HG02970 (cell line): ENCODE results near the gene UBE2J2.

Experiments used
- ATAC-seq: cut with Tn5 transposase; IDR thresholded peaks from one replicate; pipeline ENCODE4 v1.9.1; 2021; ENCODE audit warnings: mild to moderate bottlenecking, moderate library complexity, moderate number of reproducible peaks; ENCODE audit not compliant: unreplicated experiment, low FRiP score

The UBE2J2 gene

DNA sequence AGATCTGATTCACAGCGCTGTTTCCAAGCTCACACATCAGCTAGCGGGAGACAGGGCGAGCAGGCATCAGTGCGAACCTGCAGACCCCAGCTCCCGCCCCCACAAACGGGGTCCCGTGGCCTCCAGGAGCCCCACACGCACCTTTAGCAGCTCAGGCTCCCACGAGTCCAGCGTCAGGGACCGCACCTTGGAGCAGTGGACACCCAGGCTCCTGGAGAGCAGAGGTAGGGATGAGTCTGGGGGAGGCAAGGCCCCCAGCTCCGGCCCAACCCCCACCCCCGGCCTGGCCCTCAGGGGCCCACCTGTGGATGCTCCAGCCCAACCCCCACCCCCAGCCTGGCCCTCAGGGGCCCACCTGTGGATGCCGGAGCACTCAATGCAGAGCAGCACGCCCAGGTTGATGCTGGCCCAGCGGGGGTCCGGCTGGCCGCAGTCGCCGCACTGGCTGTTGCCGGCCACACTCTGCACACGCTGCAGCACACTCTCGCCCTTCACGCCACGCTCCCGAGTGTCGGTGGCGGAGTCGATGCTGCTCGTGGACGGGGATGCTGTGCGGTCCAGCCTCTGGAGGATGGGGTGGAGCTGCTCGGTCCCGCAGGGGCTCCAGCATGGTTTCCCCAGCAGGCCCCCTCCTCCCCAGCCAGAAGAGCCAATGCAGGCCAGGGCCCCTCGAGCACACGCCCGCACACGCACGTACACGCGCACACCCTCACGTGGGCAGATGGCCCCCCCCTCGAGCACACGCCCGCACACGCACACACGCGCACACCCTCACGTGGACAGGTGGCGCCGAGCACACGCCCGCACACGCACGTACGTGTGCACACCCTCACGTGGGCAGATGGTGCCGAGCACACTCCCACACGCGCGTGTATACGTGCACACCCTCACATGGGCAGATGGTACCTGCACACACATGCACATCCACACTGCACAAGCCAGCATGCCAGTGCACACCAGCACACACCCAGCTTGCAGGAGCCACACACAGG is 22.7 kb upstream of the UBE2J2 start:
- no peak for ATAC-seq

GRCh38 chr1:1295154-1295923 is 21.7 kb upstream of the UBE2J2 start:
- no peak for ATAC-seq

DNA sequence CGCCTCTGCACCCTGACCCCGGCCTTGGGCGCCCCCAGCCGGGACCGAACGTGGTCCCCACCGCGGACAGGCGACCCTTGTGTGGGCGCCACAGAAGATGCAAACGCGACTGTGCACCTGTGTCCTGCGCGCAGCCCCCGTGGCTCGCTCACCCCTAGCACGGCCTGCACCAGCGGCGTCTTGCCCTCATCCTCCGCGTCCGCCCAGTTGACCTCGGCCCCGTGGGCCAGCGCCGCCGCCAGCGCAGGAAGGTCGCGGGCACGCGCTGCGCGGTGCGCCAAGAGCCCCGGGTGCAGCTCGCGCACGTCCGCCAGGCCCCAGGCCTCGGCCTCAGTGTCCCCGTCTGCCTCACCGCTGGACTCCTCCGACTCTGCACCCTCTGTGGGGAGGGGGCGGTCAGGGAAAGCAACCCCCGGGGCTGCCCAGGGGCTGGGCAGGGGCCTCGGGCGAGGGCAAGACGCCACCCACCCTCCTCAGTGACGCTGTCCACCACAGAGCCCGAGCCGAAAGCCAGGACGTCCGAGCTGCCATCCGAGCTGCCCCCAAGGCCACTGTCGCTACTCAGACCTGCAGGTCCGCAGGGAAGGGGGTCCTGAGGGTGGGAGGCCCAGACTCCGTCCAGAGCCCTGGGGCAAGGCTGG is 20.7 kb upstream of the UBE2J2 start:
- no peak for ATAC-seq

GRCh38 chr1:1293263-1294249 is 19.9 kb upstream of the UBE2J2 start:
- ATAC-seq = no peak

GRCh38 chr1:1292851-1293250 is 19.2 kb upstream of the UBE2J2 start:
- ATAC-seq = no peak

- ATAC-seq = no peak
Observed at GRCh38 chr1:1292442-1292779, 18.8 kb upstream of the UBE2J2 start.

DNA sequence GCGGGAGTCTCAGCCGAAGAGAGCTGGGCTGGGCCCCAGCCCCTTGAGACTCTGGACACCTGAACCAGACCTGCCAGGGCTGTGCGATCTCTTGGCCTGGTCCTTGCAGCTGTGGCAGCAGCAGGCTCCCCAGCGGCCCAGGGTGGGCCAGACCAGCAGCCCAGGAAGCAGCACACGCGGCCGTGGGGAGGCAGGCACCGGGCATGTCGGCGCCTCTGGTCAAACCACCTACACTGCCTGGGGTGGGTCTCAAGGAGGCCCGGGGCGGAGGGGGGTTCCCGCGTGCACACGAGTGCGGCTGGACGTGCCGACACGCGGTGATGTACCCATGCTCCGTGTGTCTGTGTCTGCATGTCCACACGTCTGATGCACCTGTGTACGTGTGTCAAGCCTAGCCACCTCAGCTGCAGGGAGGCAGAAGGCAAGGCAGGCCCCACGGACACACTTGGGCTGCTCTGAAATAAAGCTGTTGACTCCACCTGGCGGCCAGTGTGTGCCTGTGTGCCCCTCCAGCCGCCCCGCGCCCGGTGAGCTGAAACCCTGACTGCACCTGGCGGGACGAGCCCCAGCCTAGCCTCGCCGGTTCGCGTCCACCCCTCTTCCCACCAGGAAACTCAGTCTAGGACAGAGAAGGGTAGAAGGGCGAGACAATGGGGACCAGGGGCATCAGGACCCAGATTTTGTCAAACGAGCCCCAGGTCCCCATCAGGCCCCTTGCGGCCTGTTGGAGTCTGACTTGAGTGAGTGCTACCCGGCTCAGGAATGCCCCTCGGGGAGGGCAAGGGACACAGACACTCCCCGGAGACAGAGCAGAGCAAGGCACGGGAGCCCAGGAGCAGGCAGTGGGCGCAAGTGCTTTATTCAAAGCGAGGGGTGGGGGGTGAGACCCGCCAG is 18.1 kb upstream of the UBE2J2 start:
- no peak for ATAC-seq

DNA sequence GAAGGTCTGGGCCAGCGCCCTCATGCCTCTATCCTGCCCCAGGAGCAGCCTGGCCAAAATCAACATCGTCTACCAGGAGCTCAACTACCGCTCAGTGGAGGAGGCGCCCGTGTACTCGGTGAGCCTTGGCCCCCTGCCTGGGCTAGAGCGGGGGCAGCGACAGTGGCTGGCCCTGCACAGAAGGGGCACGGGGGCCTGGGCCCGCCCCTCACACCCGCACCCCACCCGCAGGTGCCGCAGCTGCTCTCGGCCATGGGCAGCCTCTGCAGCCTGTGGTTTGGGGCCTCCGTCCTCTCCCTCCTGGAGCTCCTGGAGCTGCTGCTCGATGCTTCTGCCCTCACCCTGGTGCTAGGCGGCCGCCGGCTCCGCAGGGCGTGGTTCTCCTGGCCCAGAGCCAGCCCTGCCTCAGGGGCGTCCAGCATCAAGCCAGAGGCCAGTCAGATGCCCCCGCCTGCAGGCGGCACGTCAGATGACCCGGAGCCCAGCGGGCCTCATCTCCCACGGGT is 17.4 kb upstream of the UBE2J2 start:
- ATAC-seq = no peak

DNA sequence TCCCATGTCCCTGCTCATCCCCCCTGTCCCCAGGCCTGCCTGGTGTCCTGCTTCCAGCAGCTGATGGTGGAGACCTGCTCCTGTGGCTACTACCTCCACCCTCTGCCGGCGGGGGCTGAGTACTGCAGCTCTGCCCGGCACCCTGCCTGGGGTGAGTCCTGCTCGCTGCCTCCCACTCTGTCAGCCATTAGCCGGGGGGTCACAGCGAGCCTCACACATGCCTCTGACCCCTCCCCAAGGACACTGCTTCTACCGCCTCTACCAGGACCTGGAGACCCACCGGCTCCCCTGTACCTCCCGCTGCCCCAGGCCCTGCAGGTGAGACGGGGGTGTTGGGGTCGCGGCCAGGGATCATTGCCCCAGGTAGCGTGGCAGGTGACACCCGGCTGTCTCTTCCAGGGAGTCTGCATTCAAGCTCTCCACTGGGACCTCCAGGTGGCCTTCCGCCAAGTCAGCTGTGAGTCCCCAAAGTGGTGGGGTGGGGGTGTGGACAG is 16.6 kb upstream of the UBE2J2 start:
- no peak for ATAC-seq

GRCh38 chr1:1287288-1288110 is 13.8 kb upstream of the UBE2J2 start:
- no peak for ATAC-seq

GRCh38 chr1:1286313-1287261 is 12.9 kb upstream of the UBE2J2 start:
- no peak for ATAC-seq

DNA sequence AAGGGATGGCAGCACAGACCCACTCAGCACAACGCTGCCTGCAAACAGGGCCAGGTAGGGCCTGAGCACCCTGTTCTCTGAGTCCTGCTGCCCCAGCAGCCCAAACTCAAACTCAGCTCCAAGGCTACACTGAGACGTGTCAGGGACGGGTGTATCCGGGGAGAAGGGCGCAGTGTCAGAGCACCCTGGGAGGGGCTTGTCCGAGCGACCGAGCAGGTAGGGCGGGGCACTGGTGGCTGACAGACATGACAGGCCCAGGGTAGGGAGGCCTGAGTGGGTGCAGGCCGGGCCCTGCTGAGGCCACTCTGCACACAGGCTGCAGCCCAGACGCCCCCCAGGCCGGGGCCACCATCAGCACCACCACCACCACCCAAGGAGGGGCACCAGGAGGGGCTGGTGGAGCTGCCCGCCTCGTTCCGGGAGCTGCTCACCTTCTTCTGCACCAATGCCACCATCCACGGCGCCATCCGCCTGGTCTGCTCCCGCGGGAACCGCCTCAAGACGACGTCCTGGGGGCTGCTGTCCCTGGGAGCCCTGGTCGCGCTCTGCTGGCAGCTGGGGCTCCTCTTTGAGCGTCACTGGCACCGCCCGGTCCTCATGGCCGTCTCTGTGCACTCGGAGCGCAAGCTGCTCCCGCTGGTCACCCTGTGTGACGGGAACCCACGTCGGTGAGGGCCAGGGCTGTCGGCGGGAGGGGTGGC is 12.1 kb upstream of the UBE2J2 start:
- ATAC-seq = no peak

- no peak for ATAC-seq
Observed at GRCh38 chr1:1285102-1285571, 11.5 kb upstream of the UBE2J2 start.

GRCh38 chr1:1284221-1285101 is 10.8 kb upstream of the UBE2J2 start:
- no peak for ATAC-seq

DNA sequence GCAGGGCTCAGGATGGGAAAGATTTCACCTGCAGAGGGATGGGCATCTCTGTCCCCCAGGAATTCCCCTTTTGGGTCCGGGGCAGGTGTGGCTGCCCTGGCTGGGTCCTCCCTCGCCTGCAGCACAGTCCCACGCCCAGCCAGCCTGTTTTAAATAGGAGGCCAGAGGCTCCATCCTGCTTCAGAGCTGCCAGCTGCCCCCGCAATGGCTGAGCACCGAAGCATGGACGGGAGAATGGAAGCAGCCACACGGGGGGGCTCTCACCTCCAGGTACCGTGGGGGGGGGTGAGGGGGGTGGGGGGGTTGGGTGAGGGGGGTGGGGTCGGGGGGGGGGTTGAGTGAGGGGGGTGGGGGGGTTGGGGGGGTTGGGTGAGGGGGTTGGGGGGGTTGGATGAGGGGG is 10.2 kb upstream of the UBE2J2 start:
- no peak for ATAC-seq
